ENCODE measurements around the gene PIGP. TPM values are rescaled to one million over a fixed set of nuclear protein-coding genes. Genes with fewer than 3 reads are reported as not detected.

PIGP gene
- total RNA-seq, 1 experiment from 2014 or later = 13.2 TPM

DNA sequence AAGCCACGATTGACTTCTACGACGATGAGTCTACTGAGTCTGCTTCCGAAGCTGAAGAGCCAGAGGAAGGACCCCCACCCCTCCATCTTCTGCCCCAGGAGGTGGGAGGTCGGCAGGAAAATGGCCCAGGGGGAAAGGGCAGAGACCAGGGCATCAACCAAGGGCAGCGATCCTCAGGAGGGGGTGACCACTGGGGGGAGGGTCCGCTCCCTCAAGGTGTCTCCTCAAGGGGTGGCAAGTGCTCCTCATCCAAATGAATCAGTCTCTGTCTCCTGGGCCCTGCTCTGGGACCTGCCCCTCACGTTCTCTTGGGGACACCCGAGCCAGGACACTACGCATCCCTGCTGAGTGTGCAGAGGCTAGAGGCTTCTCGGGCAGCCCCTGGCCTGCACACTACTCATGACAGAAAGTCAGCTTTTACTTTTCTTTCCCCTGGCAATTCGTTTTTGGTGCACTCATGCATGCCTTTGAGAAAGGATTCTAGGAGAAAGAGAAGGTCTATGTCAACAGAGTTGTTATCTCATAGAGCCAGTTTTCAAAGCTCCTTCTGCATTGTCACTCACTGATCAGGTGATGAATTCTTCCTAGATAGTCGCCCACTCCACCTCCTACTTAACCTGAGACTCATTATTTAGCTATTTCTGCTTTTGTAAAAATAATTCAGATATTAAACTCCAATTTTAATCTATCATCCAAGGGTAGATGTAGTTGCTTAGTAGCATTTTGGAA, 54.8 kb downstream of the PIGP start:
- Histone ChIP-seq H3K27ac (ENCODE audit: insufficient read length, low read depth, low read length) (no peak overlapping the region), H3K9ac (ENCODE audit: extremely low read depth, insufficient read length, low read length) (no peak overlapping the region), H2BK20ac (ENCODE audit: low read depth, low read length, poor library complexity, severe bottlenecking) (no peak overlapping the region), H3K9me3 (ENCODE audit: control insufficient read depth, low read depth, low read length) (no peaks in the 10 kb centered on the region), H3K4me2 (ENCODE audit: insufficient read depth, insufficient read length, low read length) (no peak overlapping the region), H3K14ac (ENCODE audit: insufficient read depth, low read length) (no peak overlapping the region), H3K4ac (ENCODE audit: low read depth, low read length) (no peak overlapping the region), H3K18ac (ENCODE audit: insufficient read length, low read depth, low read length) (no peak overlapping the region), H3K4me1 (ENCODE audit: insufficient read depth, low read length) (no peaks in the 10 kb centered on the region), H2BK120ac (ENCODE audit: low read depth, low read length, poor library complexity, severe bottlenecking) (no peak overlapping the region), H4K20me1 (ENCODE audit: control insufficient read depth, insufficient read depth, insufficient read length) (no peaks in the 10 kb centered on the region), H3K79me2 (ENCODE audit: insufficient read depth, low read length) (no peaks in the 10 kb centered on the region), H3K79me1 (ENCODE audit: insufficient read depth, low read depth, low read length, poor library complexity, severe bottlenecking) (no peaks in the 10 kb centered on the region), H2AFZ (ENCODE audit: low read length) (no peak overlapping the region), H4K8ac (replicated peaks; ENCODE audit: insufficient read length, low read depth, low read length) (no peak overlapping the region), H4K5ac (ENCODE audit: insufficient read length, low read depth, low read length) (no peak overlapping the region), H3T11ph (ENCODE audit: low read length) (no peak overlapping the region), H3K27me3 (ENCODE audit: insufficient read depth, low read length) (no peaks in the 10 kb centered on the region), H2BK12ac (ENCODE audit: insufficient read length, low read depth, low read length) (no peak overlapping the region), H3K23me2 (ENCODE audit: insufficient read length, low read depth, low read length, poor library complexity, severe bottlenecking) (no peaks in the 10 kb centered on the region), H3K56ac (ENCODE audit: insufficient read length, low read depth, low read length) (no peak overlapping the region), H4K91ac (ENCODE audit: insufficient read length, low read depth, low read length) (no peak overlapping the region), H2AK5ac (ENCODE audit: insufficient read length, low read length) (no peak overlapping the region), H3K23ac (ENCODE audit: insufficient read length, low read depth, low read length) (no peak overlapping the region), H2BK15ac (ENCODE audit: low read depth, low read length) (no peak overlapping the region), H2BK5ac (ENCODE audit: insufficient read length, low read length) (no peak overlapping the region)
- DNase-seq = no peak
- WGBS (ENCODE audit: extremely low coverage, insufficient read length, low lambda C conversion rate) = no CpG with 5 or more reads among the region's 13 CpGs
- Mint-ChIP-seq H3K36me3 (ENCODE audit: insufficient read depth in 1 of 3, low read depth in 3 of 3) (no peaks in the 10 kb centered on the region), H3K4me3 (no peak overlapping the region), H3K4me1 (no peaks in the 10 kb centered on the region), H3K27ac (no peak overlapping the region), H3K27me3 (ENCODE audit: low read depth) (peaks cover 5% of the 10 kb centered on the region), H3K9me3 (no peaks in the 10 kb centered on the region)
- no peak for TF ChIP-seq CTCF (conservative IDR thresholded peaks at IDR 0.05)

Other genes starting within 250 kb of the PIGP start
- 12.7 and 14.1 TPM in 2 replicates for gene HLCS, start 106.4 kb downstream of the PIGP start, total RNA-seq (2021)
- gene RIPPLY3, start 66.4 kb downstream of the PIGP start, total RNA-seq (2021) = 1.7 and 1.9 TPM in 2 replicates
- gene TTC3, start 183 bp upstream of the PIGP start, total RNA-seq (2021) = 46.5 and 48.6 TPM in 2 replicates
- gene VPS26C, start 194.3 kb upstream of the PIGP start, total RNA-seq (2021) = 54.5 and 58.0 TPM in 2 replicates

Data from H9 (cell line).